ENCODE measurements around the gene PALLD.

Gene PALLD

GRCh38 chr4:168652755-168653154, 155.9 kb downstream of the PALLD start:
- no peak for DNase-seq

GRCh38 chr4:168654104-168654847, 157.4 kb downstream of the PALLD start:
- no peak for DNase-seq

GRCh38 chr4:168654848-168655174, 158.0 kb downstream of the PALLD start:
- DNase-seq = no peak

- DNase-seq = no peak
Measured at GRCh38 chr4:168655182-168655581, 158.3 kb downstream of the PALLD start.

- DNase-seq = no peak
Measured at GRCh38 chr4:168656055-168656660, 159.3 kb downstream of the PALLD start.

- DNase-seq = no peak
Measured at GRCh38 chr4:168656946-168657473, 160.2 kb downstream of the PALLD start.

- no peak for DNase-seq
Measured at GRCh38 chr4:168658751-168659150, 161.9 kb downstream of the PALLD start.

- no peak for DNase-seq
Measured at GRCh38 chr4:168659741-168660465, 163.1 kb downstream of the PALLD start.

GRCh38 chr4:168662297-168662984, 165.6 kb downstream of the PALLD start:
- DNase-seq = no peak

- no peak for DNase-seq
Measured at GRCh38 chr4:168664242-168664891, 167.5 kb downstream of the PALLD start.

- DNase-seq = no peak
Measured at GRCh38 chr4:168666531-168666930, 169.7 kb downstream of the PALLD start.

GRCh38 chr4:168667376-168667775, 170.5 kb downstream of the PALLD start:
- DNase-seq = no peak

GRCh38 chr4:168667921-168668320, 171.1 kb downstream of the PALLD start:
- DNase-seq = no peak

GRCh38 chr4:168673476-168673875, 176.6 kb downstream of the PALLD start:
- DNase-seq = no peak

- DNase-seq = no peak
Measured at GRCh38 chr4:168674077-168674747, 177.4 kb downstream of the PALLD start.

- DNase-seq = no peak
Measured at GRCh38 chr4:168674866-168675265, 178.0 kb downstream of the PALLD start.

GRCh38 chr4:168677063-168677462, 180.2 kb downstream of the PALLD start:
- no peak for DNase-seq

- DNase-seq = no peak
Measured at GRCh38 chr4:168677879-168678278, 181.0 kb downstream of the PALLD start.

- no peak for DNase-seq
Measured at GRCh38 chr4:168678751-168679366, 182.0 kb downstream of the PALLD start.

- DNase-seq = no peak
Measured at GRCh38 chr4:168679397-168679796, 182.5 kb downstream of the PALLD start.

GRCh38 chr4:168679819-168680218, 183.0 kb downstream of the PALLD start:
- DNase-seq = no peak

Data from activated gamma-delta T cell (primary cell).